ENCODE results near the gene TBPL1. TPM values are rescaled to one million over a fixed set of nuclear protein-coding genes. Genes with fewer than 3 reads are reported as not detected.

TBPL1 gene
- total and polyA plus RNA-seq, 2 experiments from 2014 or later = 40.5 to 46.0 TPM

- H4K20me1 ChIP-seq (ENCODE audit: insufficient read depth) = peaks cover 12% of the 10 kb centered on the region; the same call in 1 of the 2 replicates
- peak overlapping the region; percentile 89 for H3K4me3 ChIP-seq
- in situ Hi-C loops (cut with MboI) = no loop called here
- peaks cover 15% of the 10 kb centered on the region for H3F3A ChIP-seq (ENCODE audit: insufficient read depth)
- H3K4me1 ChIP-seq (ENCODE audit: insufficient read depth) = peaks cover 23% of the 10 kb centered on the region
- H3K9me3 ChIP-seq (ENCODE audit: low read depth) = no peaks in the 10 kb centered on the region
- peak overlapping the region; percentile 86 for H3K27ac ChIP-seq
- DNase-seq = peak; percentile 7
- 82 to 84% methylated on average over 4 of the region's 4 CpGs for WGBS, 2 experiments (ENCODE audit: low coverage in 1 of 2, low lambda C conversion rate in 2 of 2, missing lambda C conversion rate in 2 of 2)
- H3K9me2 ChIP-seq (ENCODE audit: insufficient read depth) = no peaks in the 10 kb centered on the region
- no peak for TF ChIP-seq EZH2 (IDR thresholded peaks at IDR 0.05; ENCODE audit: insufficient read depth, poor library complexity, severe bottlenecking)
- no peak for TF ChIP-seq EZH2phosphoT487 (IDR thresholded peaks at IDR 0.05; ENCODE audit: insufficient read depth, low read depth)
- H3K79me2 ChIP-seq (ENCODE audit: insufficient read depth) = peaks cover 31% of the 10 kb centered on the region
- no peaks in the 10 kb centered on the region for H3K36me3 ChIP-seq (ENCODE audit: low read depth)
- peak overlapping the region; percentile 87 for H3K9ac ChIP-seq
- H3K27me3 ChIP-seq (replicated peaks; ENCODE audit: insufficient read depth) = no peaks in the 10 kb centered on the region
- peak overlapping the region; percentile 100 for H3K4me2 ChIP-seq (ENCODE audit: unreplicated experiment)
- peak overlapping the region; percentile 94 for H2AFZ ChIP-seq
Observed at GRCh38 chr6:133951227-133951626, 1.8 kb upstream of the TBPL1 start.

GRCh38 chr6:133951881-133952814 lies 876 bp upstream of the TBPL1 start:
- H3K4me1 ChIP-seq (ENCODE audit: insufficient read depth) = peaks cover 23% of the 10 kb centered on the region
- peak overlapping the region; percentile 86 for H3K27ac ChIP-seq
- H3K9me3 ChIP-seq (ENCODE audit: low read depth) = no peaks in the 10 kb centered on the region
- peak overlapping the region; percentile 87 for H3K9ac ChIP-seq
- in situ Hi-C loops (cut with MboI) = no loop called here
- peak overlapping the region; percentile 94 for H2AFZ ChIP-seq
- WGBS, 2 experiments (ENCODE audit: low coverage in 1 of 2, low lambda C conversion rate in 2 of 2, missing lambda C conversion rate in 2 of 2) = 1 to 2% methylated on average over 46 to 56 of the region's 65 CpGs
- peaks cover 15% of the 10 kb centered on the region for H3F3A ChIP-seq (ENCODE audit: insufficient read depth)
- H3K9me2 ChIP-seq (ENCODE audit: insufficient read depth) = no peaks in the 10 kb centered on the region
- H3K36me3 ChIP-seq (ENCODE audit: low read depth) = no peaks in the 10 kb centered on the region
- peak overlapping the region; percentile 89 for H3K4me3 ChIP-seq
- peaks cover 40% of the 10 kb centered on the region for H3K79me2 ChIP-seq (ENCODE audit: insufficient read depth)
- H3K27me3 ChIP-seq (replicated peaks; ENCODE audit: insufficient read depth) = no peaks in the 10 kb centered on the region
- peak overlapping the region; percentile 100 for H3K4me2 ChIP-seq (ENCODE audit: unreplicated experiment)
- DNase-seq = peak; percentile 94
- TF ChIP-seq EZH2phosphoT487 (IDR thresholded peaks at IDR 0.05; ENCODE audit: insufficient read depth, low read depth) = no peak
- TF ChIP-seq EZH2 (IDR thresholded peaks at IDR 0.05; ENCODE audit: insufficient read depth, poor library complexity, severe bottlenecking) = no peak
- peaks cover 12% of the 10 kb centered on the region; the same call in 1 of the 2 replicates for H4K20me1 ChIP-seq (ENCODE audit: insufficient read depth)

- Histone ChIP-seq H3K27me3 (replicated peaks; ENCODE audit: insufficient read depth) (no peaks in the 10 kb centered on the region), H3K36me3 (ENCODE audit: low read depth) (no peaks in the 10 kb centered on the region), H3K79me2 (ENCODE audit: insufficient read depth) (peaks cover 57% of the 10 kb centered on the region), H3K4me1 (ENCODE audit: insufficient read depth) (peaks cover 23% of the 10 kb centered on the region), H3K4me2 (ENCODE audit: unreplicated experiment) (peak overlapping the region; percentile 98), H3K9me2 (ENCODE audit: insufficient read depth) (no peaks in the 10 kb centered on the region), H3K27ac (peak overlapping the region; percentile 86), H3K9ac (peak overlapping the region; percentile 87), H3K4me3 (peak overlapping the region; percentile 89), H3K9me3 (ENCODE audit: low read depth) (no peaks in the 10 kb centered on the region), H3F3A (ENCODE audit: insufficient read depth) (peaks cover 15% of the 10 kb centered on the region), H4K20me1 (ENCODE audit: insufficient read depth) (peaks cover 12% of the 10 kb centered on the region; the same call in 1 of the 2 replicates), H2AFZ (peak overlapping the region; percentile 94)
- WGBS, 2 experiments (ENCODE audit: low coverage in 1 of 2, low lambda C conversion rate in 2 of 2, missing lambda C conversion rate in 2 of 2) = 10 to 12% methylated on average over 19 to 23 of the region's 23 CpGs
- TF ChIP-seq EZH2phosphoT487 (IDR thresholded peaks at IDR 0.05; ENCODE audit: insufficient read depth, low read depth) (no peak), EZH2 (IDR thresholded peaks at IDR 0.05; ENCODE audit: insufficient read depth, poor library complexity, severe bottlenecking) (no peak)
- in situ Hi-C loops (cut with MboI) = no loop called here
- DNase-seq = peak; percentile 35
Observed at GRCh38 chr6:133953634-133954415, 801 bp downstream of the TBPL1 start.
